ENCODE results near the gene DYNC2I2.
"Not testable (repeated sequence)": the region's sequence is repeated elsewhere in the genome, so short reads cannot be mapped to it uniquely, and the experiment has no call there.

The DYNC2I2 gene

GRCh38 chr9:128656416-128657343, at the start of gene DYNC2I2:
TSS of gene DYNC2I2 (minus strand) at chr9:128656847. CDS start at chr9:128656726, 121 bp downstream.
- peak; percentile 88 for DNase-seq (ENCODE audit: low read depth, low spot score)

- DNase-seq (ENCODE audit: low read depth, low spot score): no peak
These were observed 49.4 kb upstream of the DYNC2I2 start for GRCh38 chr9:128706045-128706444.

- DNase-seq (ENCODE audit: low read depth, low spot score): no peak
These were observed 48.7 kb upstream of the DYNC2I2 start for GRCh38 chr9:128705051-128705965.

DNA sequence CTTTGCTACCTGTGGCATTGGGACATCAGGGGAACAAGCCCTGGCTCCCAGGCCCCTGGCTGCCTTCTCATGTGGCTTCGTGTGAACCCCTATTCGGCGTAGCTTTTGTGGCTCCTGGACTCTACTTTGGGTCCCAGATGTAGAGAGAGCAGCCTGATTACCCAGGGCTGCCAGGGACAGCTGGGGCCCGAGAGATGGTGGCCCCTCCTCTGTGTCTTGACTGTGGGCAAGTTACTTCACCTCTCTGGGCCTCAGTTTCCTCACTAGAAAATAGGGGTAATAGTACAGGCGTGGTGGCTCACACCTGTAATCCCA, 47.7 kb upstream of the DYNC2I2 start:
- no peak for DNase-seq (ENCODE audit: low read depth, low spot score)

- no peak for DNase-seq (ENCODE audit: low read depth, low spot score)
These were observed 47.1 kb upstream of the DYNC2I2 start for GRCh38 chr9:128703616-128704355.

DNA sequence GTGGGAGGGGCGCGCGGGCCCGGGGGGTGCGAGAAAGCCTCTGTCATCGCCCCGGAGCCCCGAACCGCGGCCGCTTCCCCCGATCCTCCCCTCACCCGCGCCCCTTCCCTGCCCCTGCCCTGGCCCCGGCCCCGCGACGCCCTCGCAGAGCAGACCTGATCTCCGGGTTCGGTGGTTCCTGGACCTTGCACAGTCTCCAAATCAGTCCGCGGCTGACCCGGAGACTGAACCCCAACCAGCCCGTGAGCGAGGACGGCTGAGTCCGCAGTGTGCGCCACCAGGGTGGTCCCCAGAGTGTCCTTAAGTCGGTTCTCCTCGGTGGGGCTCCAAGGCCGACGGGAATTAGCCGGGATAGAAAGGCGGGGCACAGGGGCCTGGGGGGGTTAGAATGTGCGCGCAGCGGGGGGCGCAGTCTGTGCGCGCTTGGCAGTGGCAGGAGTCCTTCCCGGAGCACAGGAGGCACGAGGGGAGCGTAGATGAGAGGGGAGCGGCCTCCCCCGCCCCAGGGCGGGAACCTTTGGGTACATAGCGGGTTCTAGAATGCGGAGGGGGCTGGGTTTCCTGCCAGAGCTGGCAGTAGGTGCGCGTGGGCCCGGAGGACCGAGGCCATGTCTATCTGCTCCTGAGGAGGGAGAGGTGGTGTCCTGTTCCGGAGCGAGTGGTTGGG, 46.4 kb upstream of the DYNC2I2 start:
- no peak for DNase-seq (ENCODE audit: low read depth, low spot score)

GRCh38 chr9:128702445-128702948, 45.9 kb upstream of the DYNC2I2 start, which contains the start of gene PKN3:
TSS of gene PKN3 (plus strand) at chr9:128702503. CDS start at chr9:128702916, 413 bp downstream.
- peak; percentile 78 for DNase-seq (ENCODE audit: low read depth, low spot score)

DNA sequence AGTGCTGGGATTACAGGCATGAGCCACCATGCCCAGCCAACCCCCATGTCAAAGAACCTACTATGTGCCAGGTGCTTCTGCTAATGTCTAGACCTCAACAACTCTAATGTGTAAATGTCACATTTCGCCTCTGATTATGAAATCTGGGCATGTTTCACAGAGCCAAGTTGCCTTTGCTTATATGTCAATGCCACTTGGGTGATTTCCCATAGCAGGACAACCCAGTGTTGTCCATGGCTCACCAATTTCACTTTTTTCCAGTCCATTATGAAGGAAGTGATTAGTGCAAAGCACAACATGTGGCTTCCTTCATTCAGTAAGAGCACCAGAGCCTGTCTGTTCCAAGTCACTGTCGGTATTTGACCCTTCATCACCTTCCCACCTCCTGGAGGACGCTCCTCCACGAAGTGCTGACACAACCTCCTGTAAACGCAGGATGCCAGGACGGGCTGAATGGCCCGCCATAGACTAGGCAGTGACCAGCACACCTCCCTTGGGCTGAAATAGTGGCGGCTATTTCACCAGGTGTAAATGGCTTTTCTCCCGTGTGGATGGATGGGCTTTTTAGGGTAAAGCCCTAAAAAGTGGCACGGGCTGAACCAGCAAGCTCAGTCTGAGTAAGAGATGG, 44.7 kb upstream of the DYNC2I2 start:
- no peak for DNase-seq (ENCODE audit: low read depth, low spot score)

DNA sequence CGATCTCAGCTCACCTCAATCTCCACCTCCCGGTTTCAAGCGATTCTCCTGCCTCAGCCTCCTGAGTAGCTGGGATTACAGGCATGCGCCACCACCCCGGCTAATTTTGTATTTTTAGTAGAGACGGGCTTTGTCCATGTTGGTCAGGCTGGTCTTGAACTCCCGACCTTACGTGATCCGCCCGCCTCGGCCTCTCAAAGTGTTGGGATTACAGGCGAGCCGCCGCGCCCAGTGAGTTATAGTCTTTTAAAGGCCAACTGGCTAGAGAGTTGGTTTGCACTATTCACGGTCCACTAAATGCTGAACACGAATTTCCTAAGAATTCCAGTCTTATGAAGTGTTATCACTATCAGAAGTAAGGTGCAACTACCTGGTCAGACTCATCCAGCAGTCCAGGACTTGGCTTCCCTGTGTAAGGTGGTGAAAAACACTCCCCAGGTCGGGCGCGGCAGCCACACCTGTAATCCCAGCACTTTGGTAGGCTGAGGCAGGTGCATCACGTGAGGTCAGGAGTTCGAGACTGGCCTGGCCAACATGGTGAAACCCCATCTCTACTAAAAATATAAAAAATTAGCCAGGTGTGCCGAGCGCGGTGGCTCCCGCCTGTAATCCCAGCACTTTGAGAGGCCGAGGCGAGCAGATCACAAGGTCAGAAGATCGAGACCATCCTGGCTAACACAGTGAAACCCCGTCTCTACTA, 42.6 kb upstream of the DYNC2I2 start:
- DNase-seq (ENCODE audit: low read depth, low spot score): not testable (repeated sequence)

- no peak for DNase-seq (ENCODE audit: low read depth, low spot score)
These were observed 40.5 kb upstream of the DYNC2I2 start for GRCh38 chr9:128696923-128697707.

DNA sequence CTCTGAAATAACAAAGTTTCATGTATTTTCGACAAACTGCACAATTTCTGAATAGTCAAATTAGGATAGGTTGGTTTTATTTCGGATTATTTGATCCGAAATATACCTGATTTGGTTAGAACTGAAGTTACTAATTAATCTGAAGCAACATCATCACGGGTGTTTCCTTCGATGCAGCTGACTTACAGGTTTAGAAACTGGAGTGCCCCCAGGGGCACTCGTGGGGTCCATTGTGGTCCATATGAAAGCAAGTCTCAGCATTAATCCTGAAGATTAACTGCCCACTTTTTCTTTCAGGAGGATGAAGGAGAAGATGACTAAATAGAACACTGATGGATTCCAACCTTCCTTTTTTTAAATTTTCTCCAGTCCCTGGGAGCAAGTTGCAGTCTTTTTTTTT, 37.7 kb upstream of the DYNC2I2 start:
- DNase-seq (ENCODE audit: low read depth, low spot score): no peak

GRCh38 chr9:128693738-128694137, 37.1 kb upstream of the DYNC2I2 start:
- not testable (repeated sequence) for DNase-seq (ENCODE audit: low read depth, low spot score)

DNA sequence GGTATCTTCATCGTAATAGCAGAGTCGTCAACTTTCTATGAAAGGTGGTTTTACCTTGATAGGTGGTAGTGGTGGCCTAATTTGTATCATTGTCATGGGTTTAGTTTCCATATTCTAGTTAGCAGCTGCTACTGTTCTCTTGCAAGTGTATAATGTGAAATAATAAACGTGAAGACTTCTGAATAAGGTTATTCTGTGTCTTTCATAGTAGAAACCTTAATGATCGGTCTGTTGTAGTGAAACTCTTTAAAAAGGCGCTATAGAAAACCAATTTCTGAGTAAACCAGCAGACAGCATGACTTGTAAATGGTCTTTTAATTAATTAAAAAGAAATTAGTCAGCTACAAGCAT, 34.0 kb upstream of the DYNC2I2 start:
- no peak for DNase-seq (ENCODE audit: low read depth, low spot score)

- no peak for DNase-seq (ENCODE audit: low read depth, low spot score)
These were observed 33.4 kb upstream of the DYNC2I2 start for GRCh38 chr9:128689820-128690683.

GRCh38 chr9:128689293-128689774, 32.7 kb upstream of the DYNC2I2 start:
- DNase-seq (ENCODE audit: low read depth, low spot score): no peak

- peak; percentile 88 for DNase-seq (ENCODE audit: low read depth, low spot score)
These were observed 32.0 kb upstream of the DYNC2I2 start, which contains the start of gene SET for GRCh38 chr9:128688501-128689292. TSS of gene SET (plus strand) at chr9:128689222. CDS start at chr9:128689583, 361 bp downstream.

GRCh38 chr9:128687453-128687852, 30.8 kb upstream of the DYNC2I2 start:
- DNase-seq (ENCODE audit: low read depth, low spot score): no peak
